H9 (cell line): Measurements from ENCODE around the gene ZNF362. TPM values are rescaled to one million over a fixed set of nuclear protein-coding genes. Genes with fewer than 3 reads are reported as not detected.

Source experiments
- DNase-seq: peaks from one replicate; pipeline ENCODE4 v3.0.0-alpha.2; 2017
- H2AFZ ChIP-seq: one replicate; pipeline ENCODE4 v1.6.1; 2013; ENCODE audit warnings: mild to moderate bottlenecking, low read length, control low read depth, moderate library complexity
- H2AK5ac ChIP-seq: 2 replicates; pipeline ENCODE4 v1.6.1; 2013; ENCODE audit warnings: low read length, control low read depth, mixed read lengths; ENCODE audit not compliant: insufficient read length
- H2BK120ac ChIP-seq: one replicate; pipeline ENCODE4 v1.6.1; 2013; ENCODE audit warnings: low read depth, mild to moderate bottlenecking, low read length, control low read depth, inconsistent platforms; ENCODE audit not compliant: poor library complexity, severe bottlenecking
- H2BK12ac ChIP-seq: 2 replicates; pipeline ENCODE4 v1.6.1; 2013; ENCODE audit warnings: low read length, control low read depth, mixed read lengths, low read depth; ENCODE audit not compliant: insufficient read length
- H2BK15ac ChIP-seq: 2 replicates; pipeline ENCODE4 v1.6.1; 2013; ENCODE audit warnings: low read depth, low read length, control low read depth
- H2BK20ac ChIP-seq: one replicate; pipeline ENCODE4 v1.6.1; 2013; ENCODE audit warnings: low read depth, mild to moderate bottlenecking, low read length, control low read depth, inconsistent platforms; ENCODE audit not compliant: poor library complexity, severe bottlenecking
- H2BK5ac ChIP-seq: 2 replicates; pipeline ENCODE4 v1.6.1; 2013; ENCODE audit warnings: low read length, control low read depth, mixed read lengths; ENCODE audit not compliant: insufficient read length
- H3K14ac ChIP-seq: 2 replicates; pipeline ENCODE4 v1.6.1; 2013; ENCODE audit warnings: low read length, control low read depth; ENCODE audit not compliant: insufficient read depth
- H3K18ac ChIP-seq: 2 replicates; pipeline ENCODE4 v1.6.1; 2013; ENCODE audit warnings: low read depth, mild to moderate bottlenecking, mixed read lengths, low read length, control low read depth; ENCODE audit not compliant: insufficient read length
- H3K23ac ChIP-seq: 2 replicates; pipeline ENCODE4 v1.6.1; 2013; ENCODE audit warnings: low read length, control low read depth, mixed read lengths, low read depth; ENCODE audit not compliant: insufficient read length
- H3K23me2 ChIP-seq: 2 replicates; pipeline ENCODE4 v1.6.1; 2013; ENCODE audit warnings: low read depth, mild to moderate bottlenecking, mixed read lengths, low read length, control low read depth; ENCODE audit not compliant: insufficient read length, poor library complexity, severe bottlenecking
- H3K27ac ChIP-seq: 2 replicates; pipeline ENCODE4 v1.5.1; 2013; ENCODE audit warnings: low read length, control low read depth, mixed read lengths, low read depth; ENCODE audit not compliant: insufficient read length
- H3K27me3 ChIP-seq: 2 replicates; pipeline ENCODE4 v1.6.1; 2013; ENCODE audit warnings: low read length, control low read depth, inconsistent platforms; ENCODE audit not compliant: insufficient read depth
- H3K4ac ChIP-seq: 2 replicates; pipeline ENCODE4 v1.6.1; 2013; ENCODE audit warnings: low read depth, mild to moderate bottlenecking, control low read depth, inconsistent platforms, low read length, moderate library complexity
- H3K4me1 ChIP-seq: 2 replicates; pipeline ENCODE4 v1.6.1; 2013; ENCODE audit warnings: low read length, control low read depth, inconsistent platforms; ENCODE audit not compliant: insufficient read depth
- H3K4me2 ChIP-seq: 2 replicates; pipeline ENCODE4 v1.6.1; 2013; ENCODE audit warnings: low read length, control low read depth, mixed read lengths; ENCODE audit not compliant: insufficient read length, insufficient read depth
- H3K56ac ChIP-seq: 2 replicates; pipeline ENCODE4 v1.6.1; 2013; ENCODE audit warnings: low read depth, mild to moderate bottlenecking, mixed read lengths, low read length, control low read depth; ENCODE audit not compliant: insufficient read length
- H3K79me1 ChIP-seq: 2 replicates; pipeline ENCODE4 v1.6.1; 2013; ENCODE audit warnings: low read depth, mild to moderate bottlenecking, moderate library complexity, low read length, control low read depth, inconsistent platforms; ENCODE audit not compliant: insufficient read depth, poor library complexity, severe bottlenecking
- H3K79me2 ChIP-seq: 2 replicates; pipeline ENCODE4 v1.6.1; 2013; ENCODE audit warnings: low read length, control low read depth, inconsistent platforms; ENCODE audit not compliant: insufficient read depth
- H3K9ac ChIP-seq: 2 replicates; pipeline ENCODE4 v1.6.1; 2013; ENCODE audit warnings: low read length, control low read depth, mixed read lengths; ENCODE audit not compliant: insufficient read length; ENCODE audit errors: extremely low read depth
- H3K9me3 ChIP-seq: one replicate; pipeline ENCODE4 v1.6.1; 2013; ENCODE audit warnings: low read depth, low read length, inconsistent platforms; ENCODE audit not compliant: control insufficient read depth
- H3T11ph ChIP-seq: one replicate; pipeline ENCODE4 v1.6.1; 2013; ENCODE audit warnings: mild to moderate bottlenecking, low read length, control low read depth, inconsistent platforms
- H4K20me1 ChIP-seq: one replicate; pipeline ENCODE4 v1.6.1; 2013; ENCODE audit not compliant: control insufficient read depth, insufficient read length, insufficient read depth
- H4K5ac ChIP-seq: 2 replicates; pipeline ENCODE4 v1.6.1; 2013; ENCODE audit warnings: low read depth, mild to moderate bottlenecking, mixed read lengths, low read length, control low read depth; ENCODE audit not compliant: insufficient read length
- H4K8ac ChIP-seq: replicated peaks from 2 replicates; pipeline ENCODE4 v1.6.1; 2013; ENCODE audit warnings: low read length, control low read depth, mixed read lengths, low read depth; ENCODE audit not compliant: insufficient read length
- H4K91ac ChIP-seq: 2 replicates; pipeline ENCODE4 v1.6.1; 2013; ENCODE audit warnings: low read depth, mild to moderate bottlenecking, moderate library complexity, mixed read lengths, low read length, control low read depth; ENCODE audit not compliant: insufficient read length
- H3K27ac Mint-ChIP-seq, 3 experiments: 2 replicates in 2 of 3; 3 replicates in 1 of 3; pipeline ENCODE4 v1.8.0; 2020 to 2021; ENCODE audit warnings: mixed read lengths in 3 of 3, mild to moderate bottlenecking in 1 of 3, moderate library complexity in 1 of 3
- H3K27me3 Mint-ChIP-seq: 2 replicates; pipeline ENCODE4 v1.8.0; 2021; ENCODE audit warnings: low read depth, mild to moderate bottlenecking, moderate library complexity, mixed read lengths
- H3K36me3 Mint-ChIP-seq, 3 experiments: 2 replicates in 2 of 3; 3 replicates in 1 of 3; pipeline ENCODE4 v1.8.0; 2020 to 2021; ENCODE audit warnings: low read depth in 3 of 3, mixed read lengths in 3 of 3; ENCODE audit not compliant: insufficient read depth in 1 of 3
- H3K4me1 Mint-ChIP-seq, 2 experiments: 2 replicates each; pipeline ENCODE4 v1.8.0; 2020; ENCODE audit warnings: mixed read lengths in 2 of 2
- H3K4me3 Mint-ChIP-seq, 2 experiments: 2 replicates in 1 of 2; 3 replicates in 1 of 2; pipeline ENCODE4 v1.8.0; 2020 to 2021; ENCODE audit warnings: mild to moderate bottlenecking in 2 of 2, mixed read lengths in 2 of 2, moderate library complexity in 1 of 2
- H3K9me3 Mint-ChIP-seq, 2 experiments: 2 replicates in 1 of 2; 3 replicates in 1 of 2; pipeline ENCODE4 v1.8.0; 2020; ENCODE audit warnings: mild to moderate bottlenecking in 2 of 2, mixed read lengths in 2 of 2, moderate library complexity in 1 of 2
- CTCF ChIP-seq: fragments of 200-600 bp; sonication (generic); conservative IDR thresholded peaks from 3 replicates; pipeline ENCODE4 v1.8.0; 2021; ENCODE audit warnings: antibody characterized with exemption, mild to moderate bottlenecking
- WGBS: extraction: QIAGEN DNeasy Blood & Tissue Kit; methylation state at CpG from one replicate; pipeline ENCODE4 v1.1.7; 2013; ENCODE audit warnings: missing lambda C conversion rate, low lambda C conversion rate, mixed read lengths; ENCODE audit not compliant: insufficient read length; ENCODE audit errors: extremely low coverage; 5-methylcytosine and 5-hydroxymethylcytosine counted together
- total RNA-seq: library from RNA; stranded (reverse); gene quantifications from 2 replicates; pipeline ENCODE4 v1.2.1, GENCODE V29; 2021

The ZNF362 gene
- total RNA-seq, 1 experiment from 2014 or later: 18.7 TPM

DNA sequence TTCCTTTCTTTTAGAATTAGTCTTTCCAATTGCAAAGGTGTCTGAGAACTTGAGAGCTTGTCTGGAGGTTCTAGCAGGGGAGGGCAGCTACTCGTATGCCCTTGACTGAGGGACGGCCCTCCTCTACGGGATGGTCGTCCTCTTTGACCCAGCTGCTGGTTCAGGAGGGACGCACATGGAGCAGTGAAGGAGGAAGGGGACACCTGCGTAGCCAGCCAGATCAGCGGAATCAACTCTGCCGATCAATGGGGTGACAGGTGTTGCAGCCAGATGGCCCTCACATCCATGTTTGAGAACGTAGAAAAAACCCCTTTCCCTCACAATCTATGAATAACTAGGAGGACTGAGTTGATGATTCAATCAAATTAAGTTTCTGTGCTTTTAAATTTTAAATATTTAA is 80.3 kb downstream of the ZNF362 start:
- Histone ChIP-seq H2BK12ac (no peak overlapping the region), H2BK15ac (no peak overlapping the region), H2BK20ac (no peak overlapping the region), H3K23ac (no peak overlapping the region), H4K91ac (no peak overlapping the region), H3K9ac (no peak overlapping the region), H3K9me3 (no peaks in the 10 kb centered on the region), H4K5ac (no peak overlapping the region), H2AFZ (no peak overlapping the region), H3K4me2 (no peak overlapping the region), H3K79me1 (no peaks in the 10 kb centered on the region), H4K20me1 (no peaks in the 10 kb centered on the region), H4K8ac (no peak overlapping the region), H3K4me1 (peaks cover 6% of the 10 kb centered on the region), H3K27ac (no peak overlapping the region), H3K23me2 (no peaks in the 10 kb centered on the region), H3K56ac (no peak overlapping the region), H2AK5ac (no peak overlapping the region), H3K14ac (no peak overlapping the region), H3K79me2 (no peaks in the 10 kb centered on the region), H3T11ph (no peak overlapping the region), H3K27me3 (no peaks in the 10 kb centered on the region), H3K4ac (no peak overlapping the region), H2BK5ac (no peak overlapping the region), H3K18ac (no peak overlapping the region), H2BK120ac (no peak overlapping the region)
- WGBS: no CpG with 5 or more reads among the region's 9 CpGs
- Mint-ChIP-seq H3K4me1 (peaks cover 43 to 55% of the 10 kb centered on the region in 2 experiments), H3K27ac (peak overlapping the region in 1 of 3 experiments; percentile 41; a peak in 1 of 7 replicates), H3K9me3 (no peaks in the 10 kb centered on the region), H3K27me3 (peaks cover 5% of the 10 kb centered on the region), H3K4me3 (no peak overlapping the region), H3K36me3 (peaks cover 0 to 15% (median 0%) of the 10 kb centered on the region in 3 experiments; a peak in 3 of 7 replicates)
- TF ChIP-seq CTCF: no peak
- DNase-seq: no peak
